Liver (tissue), 2 donors: ENCODE data around the gene KIRREL3.

ENCODE experiments used
- CTCF ChIP-seq: fragments of 150-350 bp; IDR thresholded peaks from 2 replicates; pipeline ENCODE4 v1.5.1; 2017; ENCODE audit warnings: improper control_type of control experiment, low read depth, low read length; ENCODE audit not compliant: missing input control
- REST ChIP-seq: IDR thresholded peaks from 2 replicates; pipeline ENCODE4 v1.6.1; 2016; ENCODE audit warnings: antibody characterized with exemption, mild to moderate bottlenecking
- donor health status: healthy.

- TF ChIP-seq CTCF (no peak), REST (no peak)
These were observed 85.1 kb downstream of the KIRREL3 start for GRCh38 chr11:126915430-126915829.
